Effector CD4-positive, alpha-beta T cell (primary cell): ENCODE data around the gene MAP3K19.
"Not testable (repeated sequence)": the region's sequence is repeated elsewhere in the genome, so short reads cannot be mapped to it uniquely, and the experiment has no call there.

ENCODE experiments used
- DNase-seq: peaks from one replicate; pipeline ENCODE4 v3.0.0-alpha.2; 2020

Gene MAP3K19

GRCh38 chr2:135050132-135050531 is 2.9 kb upstream of the MAP3K19 start:
- DNase-seq: no peak

DNA sequence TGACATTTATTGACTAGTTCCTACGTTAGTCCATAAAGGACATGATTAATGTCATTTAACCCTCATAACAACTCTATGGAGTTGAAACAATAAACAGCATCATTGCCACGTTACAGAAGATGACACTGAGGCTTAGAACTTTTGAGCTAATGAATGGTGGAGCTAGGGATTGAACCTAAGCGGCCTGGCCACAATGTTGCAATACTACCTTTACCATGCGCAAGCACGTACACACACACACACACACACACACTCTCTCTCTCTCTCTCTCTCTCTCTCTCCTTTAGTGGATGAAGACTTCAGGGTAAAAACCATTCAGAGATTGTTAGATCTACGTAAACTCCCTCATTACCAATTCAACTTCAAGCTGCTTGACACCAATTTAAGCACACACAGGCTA is 875 bp upstream of the MAP3K19 start:
- no peak for DNase-seq

DNA sequence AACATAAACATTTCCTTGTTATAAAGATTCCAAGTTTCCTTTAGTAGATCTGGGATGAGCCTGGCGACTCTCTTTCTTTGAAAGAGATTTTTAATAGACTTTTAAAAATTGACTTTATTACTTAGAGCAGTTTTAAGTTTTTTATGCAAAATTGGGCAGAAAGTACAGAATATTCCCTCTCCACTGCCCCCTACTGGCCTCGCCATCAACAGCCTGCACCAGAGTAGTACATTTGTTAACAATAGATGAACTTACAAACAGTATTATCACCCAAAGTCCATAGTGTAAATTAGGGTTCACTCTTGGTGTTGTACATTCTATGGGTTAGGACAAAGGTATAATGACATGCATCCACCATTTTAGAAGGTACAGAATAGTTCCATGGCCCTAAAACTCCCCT is 3.9 kb downstream of the MAP3K19 start:
- DNase-seq: no peak

DNA sequence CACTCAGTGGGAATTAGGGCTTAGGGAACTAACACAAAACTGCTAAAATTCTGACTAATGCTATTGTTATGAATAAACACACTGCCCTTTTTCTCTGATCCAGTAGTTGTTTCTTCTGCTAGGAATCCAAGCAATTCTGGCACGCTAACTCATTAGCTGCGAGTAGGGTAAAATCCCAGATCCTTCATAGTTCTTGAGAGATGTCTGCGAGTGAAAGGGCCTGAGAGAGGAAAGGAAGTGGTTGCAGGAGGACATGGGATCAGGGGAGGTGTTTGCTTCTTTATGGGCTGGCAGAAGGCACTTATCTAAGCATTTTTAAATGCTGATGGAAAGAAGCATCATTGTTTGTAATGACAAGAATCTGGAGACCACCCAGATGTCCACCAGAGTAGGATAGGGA is 9.4 kb downstream of the MAP3K19 start:
- no peak for DNase-seq

GRCh38 chr2:135033216-135033615 is 14.0 kb downstream of the MAP3K19 start:
- not testable (repeated sequence) for DNase-seq

DNA sequence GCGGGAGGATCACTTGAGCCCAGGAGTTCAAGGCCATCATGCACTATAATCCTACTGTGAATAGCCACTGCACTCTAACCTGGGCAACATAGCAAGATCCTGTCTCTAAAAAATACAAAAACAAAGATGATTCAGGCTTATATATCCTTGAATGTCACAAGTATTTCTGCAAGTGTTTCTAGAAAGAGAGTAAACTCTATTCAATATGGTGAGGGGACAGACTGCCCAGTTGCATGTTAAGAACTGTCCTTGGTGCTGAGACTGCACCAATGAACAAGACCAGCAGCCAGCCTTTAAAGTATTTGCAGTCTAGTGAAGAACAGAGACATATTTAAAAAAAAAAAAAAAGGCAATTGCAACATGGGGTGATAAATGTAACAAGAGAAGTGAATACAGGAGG is 16.4 kb downstream of the MAP3K19 start:
- no peak for DNase-seq

GRCh38 chr2:135029481-135030134 is 17.6 kb downstream of the MAP3K19 start:
- DNase-seq: no peak

- DNase-seq: no peak
Measured at GRCh38 chr2:135023886-135024485, 23.3 kb downstream of the MAP3K19 start.

GRCh38 chr2:135022952-135023880 is 24.0 kb downstream of the MAP3K19 start:
- no peak for DNase-seq

DNA sequence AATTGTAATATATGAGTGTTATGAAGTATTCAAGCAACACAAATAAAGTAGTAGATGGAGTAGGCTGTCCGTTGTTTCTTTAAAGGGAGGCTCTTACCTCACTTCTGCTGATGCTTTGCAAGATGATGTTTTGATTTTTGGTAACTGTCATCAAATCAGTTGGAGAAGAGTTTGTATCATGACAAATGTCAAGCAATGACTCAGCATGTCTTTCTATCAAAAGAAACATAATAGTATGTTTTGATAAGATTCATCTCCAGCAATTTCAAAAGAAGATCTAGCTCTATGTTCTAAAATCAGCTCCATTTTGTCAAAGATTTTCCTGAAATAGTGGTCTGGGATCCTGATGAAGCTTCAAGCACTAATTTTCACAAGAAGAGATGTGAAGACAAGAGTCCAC is 25.6 kb downstream of the MAP3K19 start:
- no peak for DNase-seq

DNA sequence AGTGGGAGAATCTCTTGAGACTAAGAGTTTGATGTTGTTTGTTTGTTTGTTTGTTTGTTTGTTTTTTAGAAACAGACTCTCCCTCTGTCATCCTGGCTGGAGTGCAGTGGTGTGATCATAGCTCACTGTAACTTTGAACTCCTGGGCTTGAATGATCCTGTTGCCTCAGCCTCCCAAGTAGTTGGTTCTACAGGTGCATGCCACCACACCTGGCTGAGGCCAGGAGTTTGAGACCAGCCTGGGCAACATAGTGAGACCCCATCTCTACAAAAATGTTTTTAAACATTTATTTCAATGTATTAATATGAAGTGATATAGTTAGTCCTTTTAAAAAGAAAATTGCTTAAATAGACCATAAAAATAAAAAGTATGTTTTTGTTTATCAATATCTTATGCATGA is 35.6 kb downstream of the MAP3K19 start:
- DNase-seq: no peak

DNA sequence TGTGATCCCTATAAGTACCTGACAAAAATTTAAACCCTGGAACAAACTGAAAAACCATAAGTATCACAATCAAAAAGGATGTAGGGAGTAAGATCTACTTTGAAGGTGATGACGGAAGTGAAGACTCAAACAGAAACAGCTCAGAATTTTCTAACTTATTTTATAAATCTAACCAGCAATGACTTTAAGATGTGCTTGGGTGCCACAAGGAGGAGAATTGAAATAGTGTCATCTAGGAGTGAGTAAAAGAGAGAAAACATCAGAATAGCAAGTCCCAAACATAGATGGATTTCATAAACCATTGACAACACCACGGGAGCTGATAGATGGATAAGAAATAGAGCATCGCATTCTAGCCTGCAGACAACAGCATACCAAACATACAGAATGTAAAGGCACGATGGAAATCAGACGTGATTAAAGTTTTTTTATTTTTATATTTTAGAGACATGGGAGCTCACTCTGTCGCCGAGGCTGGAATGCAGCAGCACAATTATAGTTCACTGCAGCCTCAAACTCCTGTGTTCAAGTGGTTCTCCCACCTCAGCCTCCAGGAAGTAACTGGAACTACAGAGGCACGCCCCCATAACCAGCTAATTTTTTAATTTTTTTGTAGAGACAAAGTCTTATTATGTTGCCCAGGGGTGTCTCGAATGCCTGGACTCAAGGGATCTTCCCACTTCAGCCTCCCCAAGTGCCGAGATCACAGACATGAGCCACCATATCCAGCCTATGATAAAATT is 36.9 kb downstream of the MAP3K19 start:
- DNase-seq: no peak

DNA sequence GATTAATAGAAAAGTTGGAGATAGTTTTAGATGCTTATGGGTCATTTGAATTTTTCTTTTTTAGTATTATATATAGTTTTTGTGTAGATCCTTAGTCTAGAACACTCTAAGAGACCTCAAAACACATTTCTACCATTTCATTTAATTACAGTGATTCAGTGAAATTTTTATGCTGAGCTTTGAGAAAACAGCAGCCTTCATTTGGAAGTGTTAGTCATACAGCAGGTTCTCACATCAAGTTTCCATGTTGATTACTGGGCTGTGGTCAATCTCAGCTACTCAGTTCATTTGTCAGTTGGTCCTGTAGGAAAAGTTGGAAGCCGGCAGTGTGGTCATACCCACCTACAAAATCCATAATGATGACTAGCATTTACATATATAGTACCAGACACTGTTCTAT is 37.9 kb downstream of the MAP3K19 start:
- DNase-seq: no peak

DNA sequence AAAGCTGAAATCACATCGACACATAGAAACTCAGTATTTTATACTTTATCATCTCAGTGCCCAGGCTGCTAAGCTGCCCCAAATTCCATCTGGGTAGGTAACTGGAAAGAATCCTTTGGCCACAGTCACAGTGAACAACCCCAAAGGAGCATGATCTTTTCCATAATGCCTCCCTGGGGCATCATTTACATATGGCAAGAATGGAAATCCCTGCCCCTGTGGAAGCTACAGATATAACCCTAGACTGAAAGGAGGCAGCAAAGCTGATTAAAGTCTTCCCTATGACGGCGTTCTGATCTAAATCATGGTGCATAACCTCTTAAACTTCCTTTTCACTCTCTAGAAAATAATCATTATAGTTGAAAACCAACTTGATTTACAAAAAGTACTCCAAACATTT is 41.5 kb downstream of the MAP3K19 start:
- no peak for DNase-seq

DNA sequence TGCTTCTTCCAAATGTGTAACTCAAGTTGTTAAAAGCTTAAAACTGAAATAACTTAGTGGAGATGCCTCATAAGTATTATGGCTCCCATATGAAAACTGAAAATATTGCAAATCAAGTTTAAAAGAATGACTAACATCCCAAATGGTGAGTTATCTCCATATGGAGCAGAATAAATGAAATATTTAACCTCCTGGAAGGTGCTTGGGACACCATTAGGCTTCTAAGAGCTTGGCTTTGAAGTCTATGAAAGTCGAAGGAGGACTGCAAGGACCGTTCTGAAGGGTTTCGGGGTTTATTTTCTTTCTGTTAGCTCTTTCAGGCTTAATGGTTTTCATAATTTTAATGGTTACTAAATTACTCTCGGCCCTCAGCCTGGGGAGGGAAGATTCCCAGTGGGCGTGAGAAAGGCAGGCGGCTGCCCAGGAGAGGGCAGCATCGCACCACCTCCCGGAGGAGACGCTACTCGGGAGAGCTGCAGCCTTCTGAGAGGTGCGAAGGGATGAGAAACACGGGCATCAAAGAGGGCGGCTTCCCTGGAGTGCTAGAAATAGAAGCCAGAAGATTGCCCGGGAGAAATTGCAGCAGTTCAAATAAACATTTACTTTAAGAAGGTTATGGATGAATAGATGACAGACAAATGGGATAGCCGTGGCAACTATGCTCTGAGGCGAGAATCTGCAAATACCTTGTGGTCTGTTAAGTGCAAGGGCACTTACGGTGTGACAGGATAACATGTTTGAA is 43.1 kb downstream of the MAP3K19 start:
- DNase-seq: peak; percentile 60

- no peak for DNase-seq
Measured at GRCh38 chr2:135002836-135003235, 44.4 kb downstream of the MAP3K19 start.

DNA sequence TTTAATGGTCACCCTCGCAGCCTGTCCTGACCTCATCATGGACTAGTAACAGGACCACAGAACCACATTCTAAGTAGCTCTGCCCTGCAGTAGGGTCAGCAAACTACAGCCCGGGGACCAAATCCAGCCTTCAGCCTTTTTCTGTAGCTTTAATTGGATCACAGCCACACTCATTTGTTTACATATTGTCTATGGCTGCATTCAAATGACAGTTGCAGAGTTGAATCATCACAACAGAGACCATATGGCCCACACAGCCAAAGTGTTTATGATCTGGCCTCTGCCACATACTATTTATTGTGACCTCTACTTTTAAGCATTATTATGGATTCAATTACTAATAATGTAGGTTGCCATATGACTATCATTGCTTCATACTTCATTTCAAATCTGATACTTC is 47.7 kb downstream of the MAP3K19 start:
- DNase-seq: no peak

- no peak for DNase-seq
Measured at GRCh38 chr2:134988994-134989605, 58.1 kb downstream of the MAP3K19 start.

DNA sequence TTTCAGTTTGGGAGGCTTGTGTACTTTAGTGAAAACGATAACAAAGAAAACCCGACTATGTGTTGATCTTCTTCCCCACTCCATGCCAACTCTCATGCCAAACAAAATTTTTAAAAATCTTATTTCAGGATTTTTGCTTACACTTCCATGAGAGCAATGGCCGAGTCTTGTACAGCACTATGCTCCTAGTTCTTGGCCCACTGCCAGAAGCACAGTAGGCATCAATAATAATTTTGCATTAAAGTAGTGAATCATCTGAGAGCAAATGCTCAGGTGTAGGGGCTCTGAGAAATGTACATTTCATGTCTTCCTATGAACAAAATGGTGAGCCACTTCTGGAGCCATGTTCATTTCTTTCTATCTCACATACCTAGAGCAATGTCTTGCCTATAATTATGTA is 62.2 kb downstream of the MAP3K19 start:
- DNase-seq: no peak

DNA sequence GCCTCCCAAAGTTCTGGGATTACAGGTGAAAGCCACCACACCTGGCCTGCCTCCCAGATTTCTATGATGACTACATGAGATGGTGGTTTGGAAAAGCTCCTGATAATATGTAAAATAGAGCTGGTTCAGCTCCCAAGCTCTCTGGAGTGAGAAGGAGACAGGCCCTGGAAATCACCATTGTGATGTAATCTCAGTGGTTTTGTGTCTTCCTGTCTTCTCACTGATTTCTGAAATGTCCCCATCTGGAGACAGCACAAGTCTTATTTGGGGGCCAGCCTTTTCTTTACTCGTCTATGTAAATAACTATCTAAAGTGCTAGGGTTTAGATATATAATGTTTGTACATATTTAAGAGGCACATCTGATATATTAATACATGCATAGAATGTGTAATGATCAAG is 64.6 kb downstream of the MAP3K19 start:
- no peak for DNase-seq

DNA sequence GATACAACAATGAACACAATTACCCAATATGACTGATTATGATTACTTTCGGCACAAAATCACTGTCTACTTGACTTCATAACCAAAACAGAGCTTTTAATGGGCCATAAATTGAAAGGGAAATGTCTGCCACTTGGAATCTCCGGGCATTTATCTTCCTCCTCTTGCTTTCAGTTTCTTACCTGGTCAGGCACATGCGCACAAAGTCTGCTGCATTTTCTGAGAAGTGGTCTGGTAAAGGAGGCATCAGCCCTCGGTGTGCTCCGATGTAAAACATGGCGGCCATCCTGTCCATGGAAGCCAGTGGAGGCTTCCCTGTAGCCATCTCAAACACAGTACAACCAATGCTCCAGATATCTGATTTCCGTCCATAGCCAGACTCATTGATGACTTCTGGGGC is 66.6 kb downstream of the MAP3K19 start:
- no peak for DNase-seq

- DNase-seq: no peak
Measured at GRCh38 chr2:134979221-134979620, 68.0 kb downstream of the MAP3K19 start.
